ENCODE results near the gene IGHMBP2. TPM values are rescaled to one million over a fixed set of nuclear protein-coding genes. Genes with fewer than 3 reads are reported as not detected.

Gene IGHMBP2
- total RNA-seq, 3 donors from 2014 or later (not counting 1 experiment from before 2014, with no cell fraction given): 31.5 to 52.3 (median 48.5) TPM

- Mint-ChIP-seq H3K4me1 (no peaks in the 10 kb centered on the region), H3K36me3 (peaks cover 17% of the 10 kb centered on the region), H3K27me3 (ENCODE audit: low read depth in 2 of 2) (no peaks in the 10 kb centered on the region), H3K4me3 (no peak overlapping the region), H3K27ac (no peak overlapping the region), H3K9me3 (no peaks in the 10 kb centered on the region)
- TF ChIP-seq CTCF (IDR thresholded peaks at IDR 0.05): no peak
- Histone ChIP-seq H3K4me1 (ENCODE audit: control insufficient read depth, insufficient read depth, low read length) (no peaks in the 10 kb centered on the region), H3K4me3 (ENCODE audit: low read length) (no peak overlapping the region), H3K36me3 (ENCODE audit: control insufficient read depth, insufficient read depth, low read length) (peaks cover 68% of the 10 kb centered on the region), H3K27ac (ENCODE audit: low read length) (no peak overlapping the region), H3K27me3 (ENCODE audit: control insufficient read depth, insufficient read depth, low read length) (no peaks in the 10 kb centered on the region), H3K9me3 (ENCODE audit: control insufficient read depth, insufficient read depth, low read length) (no peaks in the 10 kb centered on the region)
- intact Hi-C loops (cut with micrococcal nuclease): no loop called here
- ATAC-seq (no peak), DNase-seq (no peak)
- WGBS (ENCODE audit: insufficient coverage): 96% methylated on average over 5 of the region's 5 CpGs
Measured at GRCh38 chr11:68913188-68913587, 9.5 kb downstream of the IGHMBP2 start.

- Histone ChIP-seq H3K4me1 (ENCODE audit: control insufficient read depth, insufficient read depth, low read length) (no peaks in the 10 kb centered on the region), H3K36me3 (ENCODE audit: control insufficient read depth, insufficient read depth, low read length) (peaks cover 73% of the 10 kb centered on the region), H3K9me3 (ENCODE audit: control insufficient read depth, insufficient read depth, low read length) (no peaks in the 10 kb centered on the region), H3K27ac (ENCODE audit: low read length) (no peak overlapping the region), H3K4me3 (ENCODE audit: low read length) (no peak overlapping the region), H3K27me3 (ENCODE audit: control insufficient read depth, insufficient read depth, low read length) (no peaks in the 10 kb centered on the region)
- Mint-ChIP-seq H3K9me3 (no peaks in the 10 kb centered on the region), H3K27me3 (ENCODE audit: low read depth in 2 of 2) (no peaks in the 10 kb centered on the region), H3K4me1 (no peaks in the 10 kb centered on the region), H3K27ac (no peak overlapping the region), H3K4me3 (no peak overlapping the region), H3K36me3 (peaks cover 29% of the 10 kb centered on the region)
- 99% methylated on average over 14 of the region's 15 CpGs for WGBS (ENCODE audit: insufficient coverage)
- ATAC-seq (no peak), DNase-seq (no peak)
- intact Hi-C loops (cut with micrococcal nuclease): no loop called here
- no peak for TF ChIP-seq CTCF (IDR thresholded peaks at IDR 0.05)
Measured at GRCh38 chr11:68914761-68915160, 11.1 kb downstream of the IGHMBP2 start.

- Histone ChIP-seq H3K4me3 (ENCODE audit: low read length) (no peak overlapping the region), H3K9me3 (ENCODE audit: control insufficient read depth, insufficient read depth, low read length) (no peaks in the 10 kb centered on the region), H3K27me3 (ENCODE audit: control insufficient read depth, insufficient read depth, low read length) (no peaks in the 10 kb centered on the region), H3K27ac (ENCODE audit: low read length) (no peak overlapping the region), H3K4me1 (ENCODE audit: control insufficient read depth, insufficient read depth, low read length) (no peaks in the 10 kb centered on the region), H3K36me3 (ENCODE audit: control insufficient read depth, insufficient read depth, low read length) (peaks cover 72% of the 10 kb centered on the region)
- no peak for DNase-seq
- H3K36me3 Mint-ChIP-seq: peaks cover 30% of the 10 kb centered on the region
- no peak for TF ChIP-seq CTCF (IDR thresholded peaks at IDR 0.05)
- WGBS (ENCODE audit: insufficient coverage): 96% methylated on average over 13 of the region's 13 CpGs
- H3K27ac Mint-ChIP-seq: no peak overlapping the region
- intact Hi-C loops (cut with micrococcal nuclease): no loop called here
- no peaks in the 10 kb centered on the region for H3K9me3 Mint-ChIP-seq
- H3K4me3 Mint-ChIP-seq: no peak overlapping the region
- no peaks in the 10 kb centered on the region for H3K27me3 Mint-ChIP-seq (ENCODE audit: low read depth in 2 of 2)
- no peaks in the 10 kb centered on the region for H3K4me1 Mint-ChIP-seq
- no peak for ATAC-seq
Measured at GRCh38 chr11:68916439-68916838, 12.7 kb downstream of the IGHMBP2 start.

GRCh38 chr11:68923614-68924013, 19.9 kb downstream of the IGHMBP2 start:
- Mint-ChIP-seq H3K27ac (no peak overlapping the region), H3K27me3 (ENCODE audit: low read depth in 2 of 2) (no peaks in the 10 kb centered on the region), H3K9me3 (peaks cover 5 to 8% of the 10 kb centered on the region in 2 donors), H3K4me1 (no peaks in the 10 kb centered on the region), H3K4me3 (no peak overlapping the region), H3K36me3 (peaks cover 48% of the 10 kb centered on the region)
- Histone ChIP-seq H3K27ac (ENCODE audit: low read length) (no peak overlapping the region), H3K9me3 (ENCODE audit: control insufficient read depth, insufficient read depth, low read length) (peaks cover 16% of the 10 kb centered on the region), H3K27me3 (ENCODE audit: control insufficient read depth, insufficient read depth, low read length) (no peaks in the 10 kb centered on the region), H3K4me1 (ENCODE audit: control insufficient read depth, insufficient read depth, low read length) (no peaks in the 10 kb centered on the region), H3K4me3 (ENCODE audit: low read length) (no peak overlapping the region), H3K36me3 (ENCODE audit: control insufficient read depth, insufficient read depth, low read length) (peaks cover 63% of the 10 kb centered on the region)
- DNase-seq (no peak), ATAC-seq (no peak)
- no peak for TF ChIP-seq CTCF (IDR thresholded peaks at IDR 0.05)
- intact Hi-C loops (cut with micrococcal nuclease): no loop called here
- 95% methylated on average over 3 of the region's 3 CpGs for WGBS (ENCODE audit: insufficient coverage)

Measured in natural killer cell (primary cell).